ENCODE measurements around the gene NOP14.
"Not testable (repeated sequence)": the region's sequence is repeated elsewhere in the genome, so short reads cannot be mapped to it uniquely, and the experiment has no call there.

The NOP14 gene

GRCh38 chr4:2963175-2963965 lies at the start of gene NOP14, which contains the start of gene GRK4:
Gene NOP14, minus strand, starts transcription at chr4:2963406. Its CDS starts 87 bp downstream, at chr4:2963319.
Gene GRK4, plus strand, starts transcription at chr4:2963571. Its CDS starts 500 bp downstream, at chr4:2964071.
- in situ Hi-C loops (cut with MboI; ENCODE audit: low sequenced_read_pairs): no loop called here

- in situ Hi-C loops (cut with MboI; ENCODE audit: low sequenced_read_pairs): no loop called here
Observed at GRCh38 chr4:3011456-3012220, 48.4 kb upstream of the NOP14 start.

- in situ Hi-C loops (cut with MboI; ENCODE audit: low sequenced_read_pairs): no loop called here
Observed at GRCh38 chr4:3010998-3011397, 47.8 kb upstream of the NOP14 start.

GRCh38 chr4:3010577-3010976 lies 47.4 kb upstream of the NOP14 start:
- in situ Hi-C loops (cut with MboI; ENCODE audit: low sequenced_read_pairs): no loop called here

- in situ Hi-C loops (cut with MboI; ENCODE audit: low sequenced_read_pairs): no loop called here
Observed at GRCh38 chr4:3009422-3009821, 46.2 kb upstream of the NOP14 start.

GRCh38 chr4:3007724-3008123 lies 44.5 kb upstream of the NOP14 start:
- in situ Hi-C loops (cut with MboI; ENCODE audit: low sequenced_read_pairs): no loop called here

- in situ Hi-C loops (cut with MboI; ENCODE audit: low sequenced_read_pairs): no loop called here
Observed at GRCh38 chr4:2996415-2996814, 33.2 kb upstream of the NOP14 start.

- in situ Hi-C loops (cut with MboI; ENCODE audit: low sequenced_read_pairs): no loop called here
Observed at GRCh38 chr4:2995546-2996265, 32.5 kb upstream of the NOP14 start.

GRCh38 chr4:2994917-2995316 lies 31.7 kb upstream of the NOP14 start:
- in situ Hi-C loops (cut with MboI; ENCODE audit: low sequenced_read_pairs): no loop called here

- in situ Hi-C loops (cut with MboI; ENCODE audit: low sequenced_read_pairs): no loop called here
Observed at GRCh38 chr4:2991243-2991642, 28.0 kb upstream of the NOP14 start.

GRCh38 chr4:2983715-2984114 lies 20.5 kb upstream of the NOP14 start:
- in situ Hi-C loops (cut with MboI; ENCODE audit: low sequenced_read_pairs): not testable (repeated sequence)

- in situ Hi-C loops (cut with MboI; ENCODE audit: low sequenced_read_pairs): no loop called here
Observed at GRCh38 chr4:2982012-2982411, 18.8 kb upstream of the NOP14 start.

GRCh38 chr4:2981256-2981819 lies 18.1 kb upstream of the NOP14 start:
- in situ Hi-C loops (cut with MboI; ENCODE audit: low sequenced_read_pairs): no loop called here

GRCh38 chr4:2977211-2978088 lies 14.2 kb upstream of the NOP14 start:
- in situ Hi-C loops (cut with MboI; ENCODE audit: low sequenced_read_pairs): no loop called here

GRCh38 chr4:2971275-2971674 lies 8.1 kb upstream of the NOP14 start:
- in situ Hi-C loops (cut with MboI; ENCODE audit: low sequenced_read_pairs): no loop called here

GRCh38 chr4:2968381-2968780 lies 5.2 kb upstream of the NOP14 start:
- in situ Hi-C loops (cut with MboI; ENCODE audit: low sequenced_read_pairs): no loop called here

- in situ Hi-C loops (cut with MboI; ENCODE audit: low sequenced_read_pairs): no loop called here
Observed at GRCh38 chr4:2965262-2965661, 2.1 kb upstream of the NOP14 start.

- in situ Hi-C loops (cut with MboI; ENCODE audit: low sequenced_read_pairs): no loop called here
Observed at GRCh38 chr4:2964706-2965258, 1.6 kb upstream of the NOP14 start.

GRCh38 chr4:2963966-2964471 lies 813 bp upstream of the NOP14 start:
- in situ Hi-C loops (cut with MboI; ENCODE audit: low sequenced_read_pairs): no loop called here

All from HL-60/S4 treated with phorbol 12-myristate 13-acetate at 8.2 ng/mL for 4 days and 3 days (cell line).